Measurements from ENCODE around the gene RBKS. TPM values are rescaled to one million over a fixed set of nuclear protein-coding genes. Genes with fewer than 3 reads are reported as not detected.

Gene RBKS
- total RNA-seq, 1 donor from 2014 or later: 0.79 TPM

DNA sequence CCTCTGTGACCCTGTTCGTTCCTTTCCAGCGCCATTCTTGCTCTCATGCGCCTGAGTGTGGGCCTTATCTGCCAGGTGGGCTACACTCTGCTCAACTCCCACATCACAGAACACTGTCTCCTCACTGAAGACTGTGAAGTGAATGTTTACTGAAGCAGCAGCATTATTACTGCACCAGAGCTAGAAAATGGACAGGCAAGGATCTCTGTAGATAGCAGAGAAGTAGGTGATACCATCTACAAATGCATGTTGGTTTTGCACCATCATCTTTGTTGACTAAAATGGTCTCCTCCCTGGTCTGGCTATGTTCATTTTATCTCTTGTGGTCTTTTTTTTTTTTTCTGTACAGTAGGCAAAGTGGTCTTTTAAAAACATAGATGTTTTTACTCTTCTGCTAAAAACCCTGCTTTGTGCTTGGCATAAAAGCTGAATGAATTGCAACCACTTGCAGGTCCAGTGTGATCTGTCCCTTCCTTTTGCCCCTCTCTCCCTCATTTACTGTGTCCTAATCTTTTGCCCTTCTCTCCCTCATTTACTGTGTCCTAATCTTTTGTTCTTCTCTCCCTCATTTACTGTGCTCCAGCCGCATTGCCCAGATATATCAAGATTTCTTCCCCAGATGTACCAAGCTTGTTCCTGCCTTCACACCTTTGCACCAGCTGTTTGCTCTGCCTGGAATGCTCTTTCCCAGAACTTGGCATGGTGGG, 35.7 kb upstream of the RBKS start:
- TF ChIP-seq, protein P1, sequence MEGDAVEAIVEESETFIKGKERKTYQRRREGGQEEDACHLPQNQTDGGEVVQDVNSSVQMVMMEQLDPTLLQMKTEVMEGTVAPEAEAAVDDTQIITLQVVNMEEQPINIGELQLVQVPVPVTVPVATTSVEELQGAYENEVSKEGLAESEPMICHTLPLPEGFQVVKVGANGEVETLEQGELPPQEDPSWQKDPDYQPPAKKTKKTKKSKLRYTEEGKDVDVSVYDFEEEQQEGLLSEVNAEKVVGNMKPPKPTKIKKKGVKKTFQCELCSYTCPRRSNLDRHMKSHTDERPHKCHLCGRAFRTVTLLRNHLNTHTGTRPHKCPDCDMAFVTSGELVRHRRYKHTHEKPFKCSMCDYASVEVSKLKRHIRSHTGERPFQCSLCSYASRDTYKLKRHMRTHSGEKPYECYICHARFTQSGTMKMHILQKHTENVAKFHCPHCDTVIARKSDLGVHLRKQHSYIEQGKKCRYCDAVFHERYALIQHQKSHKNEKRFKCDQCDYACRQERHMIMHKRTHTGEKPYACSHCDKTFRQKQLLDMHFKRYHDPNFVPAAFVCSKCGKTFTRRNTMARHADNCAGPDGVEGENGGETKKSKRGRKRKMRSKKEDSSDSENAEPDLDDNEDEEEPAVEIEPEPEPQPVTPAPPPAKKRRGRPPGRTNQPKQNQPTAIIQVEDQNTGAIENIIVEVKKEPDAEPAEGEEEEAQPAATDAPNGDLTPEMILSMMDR (IDR thresholded peaks at IDR 0.05; ENCODE audit: insufficient read depth, low read length, severe bottlenecking): no peak
- Histone ChIP-seq H3K36me3 (ENCODE audit: control insufficient read depth, insufficient read depth, low read length) (no peaks in the 10 kb centered on the region), H3K4me3 (ENCODE audit: low read depth, low read length) (no peak overlapping the region), H3K27me3 (ENCODE audit: control insufficient read depth, insufficient read depth, low read length) (no peaks in the 10 kb centered on the region)
- DNase-seq (ENCODE audit: low read depth) (no peak), FAIRE-seq (no peak)

- TF ChIP-seq, protein P1 (IDR thresholded peaks at IDR 0.05; ENCODE audit: insufficient read depth, low read length, severe bottlenecking): no peak
- no peak for FAIRE-seq
These were observed 32.7 kb upstream of the RBKS start for GRCh38 chr2:27922842-27923241.

GRCh38 chr2:27921880-27922547, 31.8 kb upstream of the RBKS start:
- TF ChIP-seq, protein P1 (IDR thresholded peaks at IDR 0.05; ENCODE audit: insufficient read depth, low read length, severe bottlenecking): no peak
- FAIRE-seq (no peak), DNase-seq (ENCODE audit: low read depth) (no peak)
- H3K27me3 ChIP-seq (ENCODE audit: control insufficient read depth, insufficient read depth, low read length): no peaks in the 10 kb centered on the region
- no peaks in the 10 kb centered on the region for H3K36me3 ChIP-seq (ENCODE audit: control insufficient read depth, insufficient read depth, low read length)
- no peak overlapping the region for H3K4me3 ChIP-seq (ENCODE audit: low read depth, low read length)

More at GRCh38 chr2:27922842-27923241, 32.7 kb upstream of the RBKS start:
- H3K36me3 ChIP-seq (ENCODE audit: control insufficient read depth, insufficient read depth, low read length): no peaks in the 10 kb centered on the region
- no peak overlapping the region for H3K4me3 ChIP-seq (ENCODE audit: low read depth, low read length)
- no peaks in the 10 kb centered on the region for H3K27me3 ChIP-seq (ENCODE audit: control insufficient read depth, insufficient read depth, low read length)
- DNase-seq (ENCODE audit: low read depth): no peak

- Histone ChIP-seq H3K27me3 (ENCODE audit: control insufficient read depth, insufficient read depth, low read length) (no peaks in the 10 kb centered on the region), H3K36me3 (ENCODE audit: control insufficient read depth, insufficient read depth, low read length) (no peaks in the 10 kb centered on the region), H3K4me3 (ENCODE audit: low read depth, low read length) (no peak overlapping the region)
- no peak for DNase-seq (ENCODE audit: low read depth)
- no peak for FAIRE-seq
- TF ChIP-seq, protein P1 (IDR thresholded peaks at IDR 0.05; ENCODE audit: insufficient read depth, low read length, severe bottlenecking): no peak
These were observed 31.2 kb upstream of the RBKS start for GRCh38 chr2:27921424-27921823.

DNA sequence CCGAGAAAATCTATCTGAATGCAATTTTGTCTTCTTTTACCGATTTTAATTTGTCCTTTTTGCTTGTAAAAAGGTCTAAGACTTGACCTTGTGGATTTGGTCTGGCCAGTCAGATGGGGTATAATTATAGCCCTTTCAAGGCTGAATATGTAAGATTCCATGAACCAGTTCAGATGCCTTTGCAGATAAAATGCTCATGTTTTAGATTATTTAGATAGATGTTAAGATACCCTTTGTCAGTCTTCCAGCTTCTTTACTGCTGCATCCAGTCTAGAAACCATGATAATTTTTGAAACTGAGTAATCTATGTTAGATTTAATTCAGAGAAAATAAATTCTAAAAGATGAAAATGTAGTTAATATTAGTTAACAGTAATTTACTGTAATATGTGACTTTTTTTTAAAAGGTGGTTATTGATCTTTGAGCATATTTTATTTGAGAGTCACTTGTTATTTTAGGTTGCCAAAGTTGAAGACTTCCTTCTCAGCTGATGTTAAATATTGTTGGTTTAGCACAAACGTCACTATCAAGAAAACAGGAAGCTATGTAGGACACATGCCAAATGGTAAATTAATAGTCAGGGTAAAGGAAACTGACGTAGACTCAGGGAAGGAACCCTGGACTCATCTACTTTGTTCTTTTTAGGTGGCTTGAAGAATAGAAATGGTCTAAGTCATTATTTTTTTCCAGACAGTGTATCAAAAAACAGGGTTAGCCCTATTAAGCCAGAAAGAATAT, 30.1 kb upstream of the RBKS start:
- FAIRE-seq (no peak), DNase-seq (ENCODE audit: low read depth) (peak; percentile 78)
- Histone ChIP-seq H3K4me3 (ENCODE audit: low read depth, low read length) (no peak overlapping the region), H3K36me3 (ENCODE audit: control insufficient read depth, insufficient read depth, low read length) (no peaks in the 10 kb centered on the region), H3K27me3 (ENCODE audit: control insufficient read depth, insufficient read depth, low read length) (no peaks in the 10 kb centered on the region)
- TF ChIP-seq, protein P1 (IDR thresholded peaks at IDR 0.05; ENCODE audit: insufficient read depth, low read length, severe bottlenecking): no peak

All from bronchial epithelial cell (primary cell).